ENCODE data around the gene DNAH3. TPM values are rescaled to one million over a fixed set of nuclear protein-coding genes. Genes with fewer than 3 reads are reported as not detected.

The DNAH3 gene
- total RNA-seq, 1 experiment from 2014 or later = 0.21 TPM

DNA sequence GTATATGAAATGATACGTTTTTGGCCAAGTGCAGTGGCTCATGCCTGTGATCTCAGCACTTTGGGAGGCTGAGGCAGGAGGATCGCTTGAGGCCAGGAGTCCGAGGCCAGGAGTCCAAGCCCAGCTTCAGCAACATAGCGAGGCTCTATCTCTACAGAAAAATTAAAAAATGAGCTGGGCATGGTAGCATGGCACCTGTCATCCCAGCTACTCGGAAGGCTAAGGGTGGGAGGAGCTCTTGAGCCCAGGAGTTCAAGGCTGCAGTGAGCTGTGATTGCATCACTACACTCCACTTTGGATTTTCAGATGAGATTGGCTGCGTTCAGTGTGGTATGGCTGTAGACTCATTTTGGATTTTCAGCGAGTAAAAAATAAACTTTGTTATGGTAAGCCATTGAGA lies 112.4 kb downstream of the DNAH3 start:
- no peak overlapping the region for H3K4me3 Mint-ChIP-seq (ENCODE audit: low read depth, unreplicated experiment)
- no peak overlapping the region for H3K27ac Mint-ChIP-seq (ENCODE audit: unreplicated experiment)
- TF ChIP-seq, protein P1, sequence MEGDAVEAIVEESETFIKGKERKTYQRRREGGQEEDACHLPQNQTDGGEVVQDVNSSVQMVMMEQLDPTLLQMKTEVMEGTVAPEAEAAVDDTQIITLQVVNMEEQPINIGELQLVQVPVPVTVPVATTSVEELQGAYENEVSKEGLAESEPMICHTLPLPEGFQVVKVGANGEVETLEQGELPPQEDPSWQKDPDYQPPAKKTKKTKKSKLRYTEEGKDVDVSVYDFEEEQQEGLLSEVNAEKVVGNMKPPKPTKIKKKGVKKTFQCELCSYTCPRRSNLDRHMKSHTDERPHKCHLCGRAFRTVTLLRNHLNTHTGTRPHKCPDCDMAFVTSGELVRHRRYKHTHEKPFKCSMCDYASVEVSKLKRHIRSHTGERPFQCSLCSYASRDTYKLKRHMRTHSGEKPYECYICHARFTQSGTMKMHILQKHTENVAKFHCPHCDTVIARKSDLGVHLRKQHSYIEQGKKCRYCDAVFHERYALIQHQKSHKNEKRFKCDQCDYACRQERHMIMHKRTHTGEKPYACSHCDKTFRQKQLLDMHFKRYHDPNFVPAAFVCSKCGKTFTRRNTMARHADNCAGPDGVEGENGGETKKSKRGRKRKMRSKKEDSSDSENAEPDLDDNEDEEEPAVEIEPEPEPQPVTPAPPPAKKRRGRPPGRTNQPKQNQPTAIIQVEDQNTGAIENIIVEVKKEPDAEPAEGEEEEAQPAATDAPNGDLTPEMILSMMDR (IDR thresholded peaks at IDR 0.05; ENCODE audit: unreplicated experiment) = no peak
- intact Hi-C loops (cut with micrococcal nuclease; ENCODE audit: unreplicated experiment) = no loop called here
- peaks cover 16% of the 10 kb centered on the region for H3K27me3 Mint-ChIP-seq (ENCODE audit: unreplicated experiment)
- H3K9me3 Mint-ChIP-seq (ENCODE audit: low read depth, unreplicated experiment) = no peaks in the 10 kb centered on the region
- H3K4me1 Mint-ChIP-seq (ENCODE audit: low read depth, unreplicated experiment) = no peaks in the 10 kb centered on the region
- H3K36me3 Mint-ChIP-seq (ENCODE audit: insufficient read depth, unreplicated experiment) = no peaks in the 10 kb centered on the region
- CTCF ChIA-PET = interaction anchor here (1.0 kb wide), 1 partner anchor 10 kb away, joined by 4 read pairs; no protein-coding TSS in a partner anchor
- no peak for DNase-seq
- no TSS peak for BruUV-seq (replicated peaks)

- Mint-ChIP-seq H3K27ac (ENCODE audit: unreplicated experiment) (no peak overlapping the region), H3K9me3 (ENCODE audit: low read depth, unreplicated experiment) (no peaks in the 10 kb centered on the region), H3K36me3 (ENCODE audit: insufficient read depth, unreplicated experiment) (no peaks in the 10 kb centered on the region), H3K4me3 (ENCODE audit: low read depth, unreplicated experiment) (no peak overlapping the region), H3K27me3 (ENCODE audit: unreplicated experiment) (peaks cover 16% of the 10 kb centered on the region), H3K4me1 (ENCODE audit: low read depth, unreplicated experiment) (no peaks in the 10 kb centered on the region)
- DNase-seq = no peak
- no TSS peak for BruUV-seq (replicated peaks)
- CTCF ChIA-PET = interaction anchor here (1.0 kb wide), 1 partner anchor 9 kb away, joined by 4 read pairs; no protein-coding TSS in a partner anchor
- TF ChIP-seq, protein P1 (IDR thresholded peaks at IDR 0.05; ENCODE audit: unreplicated experiment) = no peak
- intact Hi-C loops (cut with micrococcal nuclease; ENCODE audit: unreplicated experiment) = no loop called here
Measured at GRCh38 chr16:21037736-21038135, 112.9 kb downstream of the DNAH3 start.

DNA sequence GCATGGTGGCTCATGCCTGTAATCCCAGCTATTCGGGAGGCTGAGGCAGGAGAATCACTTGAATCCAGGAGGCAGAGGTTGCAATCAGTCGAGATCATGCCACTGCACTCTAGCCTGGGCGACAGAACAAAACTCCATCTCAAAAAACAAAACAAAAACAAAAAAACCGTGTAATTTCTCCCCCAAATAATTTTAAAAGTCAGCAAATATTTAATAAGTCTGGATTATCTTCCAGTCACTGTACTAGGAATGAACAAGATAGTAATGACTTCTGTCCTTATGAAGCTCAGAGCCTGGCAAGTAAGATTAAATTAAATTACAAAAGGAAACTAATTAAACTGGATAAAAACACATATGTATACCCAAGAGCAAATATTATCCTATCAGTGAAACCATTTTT lies 113.5 kb downstream of the DNAH3 start:
- Mint-ChIP-seq H3K36me3 (ENCODE audit: insufficient read depth, unreplicated experiment) (no peaks in the 10 kb centered on the region), H3K27ac (ENCODE audit: unreplicated experiment) (no peak overlapping the region), H3K27me3 (ENCODE audit: unreplicated experiment) (peaks cover 16% of the 10 kb centered on the region), H3K4me1 (ENCODE audit: low read depth, unreplicated experiment) (no peaks in the 10 kb centered on the region), H3K4me3 (ENCODE audit: low read depth, unreplicated experiment) (no peak overlapping the region), H3K9me3 (ENCODE audit: low read depth, unreplicated experiment) (no peaks in the 10 kb centered on the region)
- DNase-seq = no peak
- CTCF ChIA-PET = interaction anchor here (1.0 kb wide), 1 partner anchor 8 kb away, joined by 4 read pairs; no protein-coding TSS in a partner anchor
- intact Hi-C loops (cut with micrococcal nuclease; ENCODE audit: unreplicated experiment) = no loop called here
- TF ChIP-seq, protein P1 (IDR thresholded peaks at IDR 0.05; ENCODE audit: unreplicated experiment) = no peak
- BruUV-seq (replicated peaks) = no TSS peak

- H3K9me3 Mint-ChIP-seq (ENCODE audit: low read depth, unreplicated experiment) = no peaks in the 10 kb centered on the region
- CTCF ChIA-PET = no interaction called here
- no peak overlapping the region for H3K4me3 Mint-ChIP-seq (ENCODE audit: low read depth, unreplicated experiment)
- peaks cover 16% of the 10 kb centered on the region for H3K27me3 Mint-ChIP-seq (ENCODE audit: unreplicated experiment)
- H3K4me1 Mint-ChIP-seq (ENCODE audit: low read depth, unreplicated experiment) = no peaks in the 10 kb centered on the region
- no peak overlapping the region for H3K27ac Mint-ChIP-seq (ENCODE audit: unreplicated experiment)
- DNase-seq = no peak
- BruUV-seq (replicated peaks) = no TSS peak
- no peaks in the 10 kb centered on the region for H3K36me3 Mint-ChIP-seq (ENCODE audit: insufficient read depth, unreplicated experiment)
- TF ChIP-seq, protein P1 (IDR thresholded peaks at IDR 0.05; ENCODE audit: unreplicated experiment) = no peak
- intact Hi-C loops (cut with micrococcal nuclease; ENCODE audit: unreplicated experiment) = no loop called here
Measured at GRCh38 chr16:21036471-21036870, 114.2 kb downstream of the DNAH3 start.
